Activated naive CD8-positive, alpha-beta T cell treated with anti-CD3 and anti-CD28 coated beads, Interleukin-2, amount 10 ng/mL, durations not matched to agents 7 days and 5 days (primary cell): Measurements from ENCODE around the gene SMCO3. TPM values are rescaled to one million over a fixed set of nuclear protein-coding genes. Genes with fewer than 3 reads are reported as not detected.

ENCODE experiments used
- ATAC-seq: fragments of 150-1000 bp; cut with Tn5 transposase; one replicate; pipeline ENCODE4 v1.10.0; 2021; ENCODE audit warnings: low read depth, moderate library complexity
- POLR2A ChIA-PET: fragments of 350-600 bp; sonication (Branson Sonifier 250); formaldehyde crosslinking; loops from one replicate; lab custom pipeline; 2021; ENCODE audit warnings: antibody characterized with exemption; lab: Charles Lee
- DNase-seq: peaks from one replicate; pipeline ENCODE4 v3.0.0; 2021
- H3K27ac Mint-ChIP-seq: one replicate; pipeline ENCODE4 v1.8.0; 2022; ENCODE audit warnings: mild to moderate bottlenecking, mixed read lengths
- H3K27me3 Mint-ChIP-seq: one replicate; pipeline ENCODE4 v1.8.0; 2022; ENCODE audit warnings: mild to moderate bottlenecking, moderate library complexity, mixed read lengths
- H3K36me3 Mint-ChIP-seq: one replicate; pipeline ENCODE4 v1.8.0; 2021; ENCODE audit warnings: mild to moderate bottlenecking, mixed read lengths
- H3K4me1 Mint-ChIP-seq: one replicate; pipeline ENCODE4 v1.8.0; 2021; ENCODE audit warnings: mixed read lengths
- H3K4me3 Mint-ChIP-seq: one replicate; pipeline ENCODE4 v1.8.0; 2022; ENCODE audit warnings: mild to moderate bottlenecking, moderate library complexity, mixed read lengths
- H3K9me3 Mint-ChIP-seq: one replicate; pipeline ENCODE4 v1.8.0; 2021; ENCODE audit warnings: mixed read lengths
- total RNA-seq, 2 experiments: library from RNA; stranded (reverse); gene quantifications; one replicate each; pipeline ENCODE4 v1.2.3, GENCODE V29; 2021

Gene SMCO3
- total RNA-seq, 2 experiments from 2014 or later, result not detected

DNA sequence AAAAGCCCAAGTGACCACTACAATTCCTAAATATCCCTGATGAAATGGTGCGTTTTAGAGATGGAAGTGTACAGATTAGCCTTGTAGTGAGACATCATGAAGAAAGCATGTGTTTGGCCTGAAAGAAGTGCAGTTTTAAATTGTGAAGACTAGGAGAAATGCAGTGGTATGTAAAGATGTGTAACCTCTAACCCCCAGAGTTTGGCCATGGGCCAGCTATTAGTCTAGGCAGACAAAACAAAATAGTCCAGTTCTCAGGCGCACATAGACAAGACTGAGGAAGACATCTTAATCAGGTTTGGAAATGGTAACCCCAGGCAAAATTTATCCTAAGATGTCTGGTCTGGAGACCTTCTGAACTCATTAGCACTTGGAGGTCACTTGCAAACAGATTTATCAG, 34.1 kb downstream of the SMCO3 start:
- Mint-ChIP-seq H3K27me3 (no peaks in the 10 kb centered on the region), H3K27ac (no peak overlapping the region), H3K9me3 (no peaks in the 10 kb centered on the region), H3K4me1 (peaks cover 30% of the 10 kb centered on the region), H3K4me3 (no peak overlapping the region), H3K36me3 (peaks cover 11% of the 10 kb centered on the region)
- DNase-seq (no peak), ATAC-seq (no peak)
- POLR2A ChIA-PET, result interaction anchor here (0.7 to 2.8 kb wide), 2 partner anchors 9 kb away, joined by 4 to 31 read pairs; a partner anchor contains a TSS

DNA sequence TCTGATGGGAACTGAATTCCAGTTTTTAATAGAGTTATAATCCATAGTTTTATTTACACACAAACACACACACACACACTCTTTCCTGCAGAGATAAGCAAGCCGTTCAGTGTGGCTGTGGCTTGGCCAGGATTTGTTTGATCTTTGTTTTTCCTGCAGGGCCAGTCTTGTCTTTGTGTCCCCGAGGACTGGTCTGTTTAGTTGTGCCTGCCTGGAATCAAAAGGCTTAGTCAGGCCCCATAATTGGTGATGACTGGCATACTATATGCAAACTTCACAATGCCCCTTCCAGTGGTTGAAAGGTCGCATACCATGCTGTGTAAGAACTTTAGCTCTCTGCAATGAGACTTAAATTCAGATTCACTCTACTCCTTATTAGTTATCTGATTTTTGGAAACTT, 36.7 kb downstream of the SMCO3 start:
- Mint-ChIP-seq H3K27me3 (no peaks in the 10 kb centered on the region), H3K36me3 (no peaks in the 10 kb centered on the region), H3K27ac (no peak overlapping the region), H3K9me3 (no peaks in the 10 kb centered on the region), H3K4me1 (peaks cover 34% of the 10 kb centered on the region), H3K4me3 (no peak overlapping the region)
- ATAC-seq (no peak), DNase-seq (no peak)
- POLR2A ChIA-PET, result no interaction called here

DNA sequence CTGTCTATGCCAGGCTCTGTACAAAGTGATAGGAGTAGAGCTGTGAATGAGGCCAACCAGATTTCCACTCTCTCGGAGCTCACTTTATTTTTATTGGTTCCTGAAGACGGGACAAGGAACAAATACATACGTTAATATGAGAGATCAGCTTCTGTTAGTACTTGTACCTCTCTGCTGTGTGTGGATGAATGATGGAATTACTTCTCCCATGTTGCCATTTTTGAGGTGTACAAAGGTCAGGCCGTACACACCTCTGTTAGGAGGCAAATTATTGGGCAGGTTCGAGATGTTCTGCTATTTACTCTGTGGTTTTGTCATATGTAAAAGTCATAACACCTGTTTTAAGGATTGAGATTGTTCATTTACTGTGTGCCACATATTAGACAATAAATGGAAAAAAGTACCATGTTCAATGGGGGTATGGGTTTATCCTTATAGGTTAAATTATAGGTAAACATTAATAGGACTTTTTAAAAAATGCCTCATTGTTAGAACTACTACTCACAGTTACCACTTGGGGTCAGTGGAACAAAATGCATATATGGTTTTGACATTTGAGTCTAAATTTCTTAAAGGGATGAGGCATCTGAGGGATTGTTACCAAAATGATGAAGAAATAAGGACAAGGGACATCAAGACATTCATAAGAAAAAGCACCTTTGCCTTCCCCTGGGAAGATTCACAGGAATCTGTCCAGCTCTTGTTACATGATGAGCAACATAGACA, 37.6 kb downstream of the SMCO3 start:
- peaks cover 37% of the 10 kb centered on the region for H3K4me1 Mint-ChIP-seq
- peak overlapping the region; percentile 94 for H3K4me3 Mint-ChIP-seq
- no peak overlapping the region for H3K27ac Mint-ChIP-seq
- no peaks in the 10 kb centered on the region for H3K27me3 Mint-ChIP-seq
- H3K36me3 Mint-ChIP-seq, result no peaks in the 10 kb centered on the region
- ATAC-seq (no peak), DNase-seq (no peak)
- POLR2A ChIA-PET, result interaction anchor here (0.9 to 8.4 kb wide), 3 partner anchors 27 to 359 kb away, joined by 3 to 186 read pairs (median 55); partner anchors contain the start of genes ARHGDIB, C12orf60 and WBP11
- no peaks in the 10 kb centered on the region for H3K9me3 Mint-ChIP-seq

DNA sequence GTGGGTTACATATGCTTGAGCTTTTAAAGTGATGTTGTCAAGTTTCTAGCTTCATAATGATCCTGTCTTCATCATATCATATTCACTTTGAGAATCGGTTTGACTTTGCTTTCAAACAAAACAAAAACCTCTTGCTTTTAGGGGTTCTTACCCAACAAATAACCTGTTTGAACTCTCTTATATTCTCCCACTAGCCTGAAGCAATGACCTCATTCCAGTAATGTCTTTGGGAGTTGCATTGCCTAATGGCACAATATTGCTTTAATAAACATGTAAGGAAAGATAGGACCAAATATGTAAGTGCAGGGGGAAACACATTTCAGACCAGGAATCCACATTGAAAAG, 38.4 kb downstream of the SMCO3 start:
- peak overlapping the region; percentile 97 for H3K27ac Mint-ChIP-seq
- H3K4me3 Mint-ChIP-seq, result peak overlapping the region; percentile 94
- DNase-seq (no peak), ATAC-seq (no peak)
- no peaks in the 10 kb centered on the region for H3K9me3 Mint-ChIP-seq
- H3K27me3 Mint-ChIP-seq, result no peaks in the 10 kb centered on the region
- POLR2A ChIA-PET, result interaction anchor here (0.9 to 8.4 kb wide), 6 partner anchors 8 to 358 kb away, joined by 3 to 186 read pairs (median 8); partner anchors contain the start of genes ARHGDIB, C12orf60 and WBP11
- H3K36me3 Mint-ChIP-seq, result no peaks in the 10 kb centered on the region
- H3K4me1 Mint-ChIP-seq, result peaks cover 39% of the 10 kb centered on the region

DNA sequence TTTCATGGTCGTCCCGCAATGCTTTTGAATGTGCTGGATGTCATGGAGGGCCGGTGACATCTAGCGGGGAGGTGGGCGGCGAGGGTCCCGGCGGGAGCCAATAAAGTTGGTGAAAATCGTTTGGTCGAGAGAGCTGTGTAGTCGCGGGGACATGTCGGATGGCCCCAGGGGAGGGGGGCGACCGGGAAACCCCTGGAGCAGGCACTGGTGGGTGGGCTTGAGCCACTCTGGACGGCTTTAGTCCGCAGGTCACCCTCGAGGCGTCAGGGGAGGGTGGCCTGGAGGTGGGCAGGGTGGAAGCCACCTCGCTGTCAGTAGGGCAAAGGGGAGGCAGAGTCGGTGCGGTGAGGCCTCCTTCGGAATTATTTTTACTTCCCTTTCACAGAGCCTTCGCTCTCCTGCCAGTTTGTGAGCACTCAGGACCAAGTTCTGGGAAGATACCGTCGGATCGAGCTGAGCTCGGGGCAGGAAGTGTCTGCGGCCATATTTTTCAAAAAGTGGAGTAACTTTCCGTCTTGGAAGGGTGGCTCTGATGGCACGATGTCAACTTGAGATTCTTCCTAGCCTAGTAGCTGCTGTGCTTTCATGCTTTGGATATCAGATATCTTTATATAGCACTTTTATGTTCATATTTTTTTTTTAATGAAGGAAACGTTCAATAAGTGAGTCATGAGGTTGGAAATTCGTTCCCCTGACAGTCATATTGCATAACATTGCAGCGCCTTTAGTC, 38.9 kb downstream of the SMCO3 start:
- POLR2A ChIA-PET, result interaction anchor here (0.5 to 8.4 kb wide), 18 partner anchors 9 to 1561 kb away, joined by 3 to 186 read pairs (median 5); partner anchors contain the start of genes ARHGDIB, C12orf60 and WBP11
- H3K27ac Mint-ChIP-seq, result peak overlapping the region; percentile 97
- H3K4me1 Mint-ChIP-seq, result peaks cover 35% of the 10 kb centered on the region

DNA sequence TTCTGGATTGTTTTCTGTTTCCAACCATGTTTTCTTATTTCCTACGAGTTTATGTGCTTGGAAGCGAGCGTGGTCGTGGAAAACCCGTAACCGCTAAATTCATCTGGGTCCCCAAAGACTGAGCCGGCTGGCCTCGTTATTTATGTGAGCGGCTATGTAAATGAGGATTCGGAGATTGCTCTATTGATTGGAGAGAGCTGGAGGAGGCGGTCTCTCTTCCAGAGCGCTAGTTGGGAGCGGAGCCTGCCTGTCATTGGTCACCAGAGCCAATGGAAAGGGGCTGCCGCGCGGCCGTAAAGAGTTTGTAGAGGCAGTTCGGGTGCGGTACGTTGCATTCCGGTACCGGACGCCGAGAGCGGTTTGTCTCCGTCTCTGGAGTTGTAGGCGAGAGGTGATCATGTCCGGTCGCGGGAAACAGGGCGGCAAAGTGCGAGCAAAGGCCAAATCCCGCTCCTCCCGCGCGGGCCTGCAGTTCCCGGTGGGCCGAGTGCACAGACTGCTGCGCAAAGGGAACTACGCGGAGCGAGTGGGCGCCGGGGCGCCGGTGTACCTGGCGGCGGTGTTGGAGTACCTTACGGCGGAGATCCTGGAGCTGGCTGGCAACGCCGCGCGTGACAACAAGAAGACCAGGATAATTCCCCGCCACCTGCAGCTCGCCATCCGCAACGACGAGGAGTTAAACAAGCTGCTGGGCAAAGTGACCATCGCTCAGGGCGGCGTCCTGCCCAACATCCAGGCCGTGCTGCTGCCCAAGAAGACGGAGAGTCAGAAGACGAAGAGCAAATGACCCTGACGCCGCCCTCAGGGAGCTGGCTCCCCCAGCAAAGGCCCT, 39.7 kb downstream of the SMCO3 start:
- POLR2A ChIA-PET, result interaction anchor here (0.5 to 8.4 kb wide), 23 partner anchors 9 to 1561 kb away, joined by 3 to 186 read pairs (median 4); partner anchors contain the start of genes ARHGDIB, C12orf60 and WBP11
- H3K27ac Mint-ChIP-seq, result peak overlapping the region; percentile 97
- H3K36me3 Mint-ChIP-seq, result peaks cover 3% of the 10 kb centered on the region
- ATAC-seq (peak; percentile 72), DNase-seq (peak; percentile 89)
- H3K27me3 Mint-ChIP-seq, result no peaks in the 10 kb centered on the region
- no peaks in the 10 kb centered on the region for H3K9me3 Mint-ChIP-seq
- peak overlapping the region; percentile 94 for H3K4me3 Mint-ChIP-seq
- H3K4me1 Mint-ChIP-seq, result peaks cover 30% of the 10 kb centered on the region

More for the DNA sequence above, 38.9 kb downstream of the SMCO3 start:
- Mint-ChIP-seq H3K9me3 (no peaks in the 10 kb centered on the region), H3K27me3 (no peaks in the 10 kb centered on the region), H3K36me3 (peaks cover 1% of the 10 kb centered on the region), H3K4me3 (peak overlapping the region; percentile 94)
- DNase-seq (peak; percentile 63), ATAC-seq (no peak)

DNA sequence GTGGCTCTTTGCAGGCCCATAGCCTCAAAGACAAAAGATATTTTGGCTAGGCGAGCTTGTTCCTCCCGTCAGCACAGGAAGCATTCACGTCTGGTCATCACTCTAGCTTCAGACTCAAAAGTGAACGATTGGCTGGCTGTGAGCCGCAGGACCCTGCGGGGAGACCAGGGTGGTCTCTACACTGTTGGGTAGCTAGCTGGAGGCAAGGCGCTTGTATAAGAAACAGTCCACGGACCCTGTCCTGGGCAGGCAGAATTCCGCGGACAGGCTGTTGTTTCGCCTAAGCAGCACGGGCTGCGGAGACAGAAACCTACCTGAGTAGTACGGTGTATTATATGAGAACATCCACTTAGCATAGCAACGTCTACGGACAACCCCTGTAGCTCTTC, 40.3 kb downstream of the SMCO3 start:
- Mint-ChIP-seq H3K36me3 (peaks cover 7% of the 10 kb centered on the region), H3K4me1 (peaks cover 34% of the 10 kb centered on the region), H3K27ac (peak overlapping the region; percentile 97), H3K9me3 (no peaks in the 10 kb centered on the region), H3K4me3 (peak overlapping the region; percentile 94), H3K27me3 (no peaks in the 10 kb centered on the region)
- POLR2A ChIA-PET, result interaction anchor here (0.7 to 8.4 kb wide), 17 partner anchors 19 to 801 kb away, joined by 3 to 186 read pairs (median 5); partner anchors contain the start of genes ARHGDIB, C12orf60 and WBP11
- DNase-seq (peak; percentile 70), ATAC-seq (peak; percentile 16)

DNA sequence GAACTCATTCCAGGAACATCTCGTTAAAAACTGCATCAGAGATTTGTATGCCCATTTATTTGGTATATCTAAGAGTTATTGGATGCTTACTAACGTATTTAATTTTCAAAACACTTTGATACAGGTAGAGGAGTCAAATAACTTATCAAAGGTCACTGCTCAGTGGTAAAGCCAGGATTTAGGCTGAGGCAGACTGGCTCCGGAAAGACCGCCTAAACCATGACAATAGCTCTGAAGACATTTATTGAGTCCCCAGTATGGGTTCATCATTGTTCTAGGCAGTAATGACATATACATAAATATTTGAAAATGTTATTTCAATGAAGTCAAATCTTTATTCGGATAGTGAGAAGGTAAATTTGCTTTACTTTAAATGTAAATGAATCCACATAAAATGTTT, 41.0 kb downstream of the SMCO3 start:
- POLR2A ChIA-PET, result interaction anchor here (0.7 to 8.4 kb wide), 9 partner anchors 30 to 388 kb away, joined by 3 to 186 read pairs (median 5); partner anchors contain the start of genes ARHGDIB, C12orf60 and WBP11
- Mint-ChIP-seq H3K27me3 (no peaks in the 10 kb centered on the region), H3K36me3 (peaks cover 10% of the 10 kb centered on the region), H3K9me3 (no peaks in the 10 kb centered on the region), H3K4me1 (peaks cover 34% of the 10 kb centered on the region), H3K4me3 (peak overlapping the region; percentile 94), H3K27ac (peak overlapping the region; percentile 97)
- no peak for ATAC-seq
- no peak for DNase-seq

DNA sequence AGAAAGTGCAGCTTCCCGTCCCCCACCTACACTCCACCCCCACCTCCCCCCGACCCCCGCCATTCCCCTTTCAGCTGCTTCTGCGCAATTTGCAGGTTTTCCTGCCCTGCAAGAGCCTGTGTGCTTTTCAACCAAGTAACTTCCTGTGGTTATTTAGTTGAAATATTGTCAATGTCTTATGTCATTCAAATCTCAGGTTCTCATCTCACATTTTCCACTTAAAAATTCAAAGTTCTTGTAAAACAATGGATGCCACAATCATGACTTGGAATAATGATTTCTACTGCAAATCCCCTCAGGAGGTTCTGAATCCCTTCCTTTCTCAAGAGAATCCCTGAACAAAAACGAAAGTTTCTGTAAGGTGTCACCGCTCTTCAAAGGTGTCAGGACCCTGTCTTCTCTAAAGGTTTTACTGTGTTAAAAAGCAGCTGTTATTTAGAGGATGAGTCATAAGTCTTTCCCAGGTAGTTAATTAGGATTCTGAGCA, 42.3 kb downstream of the SMCO3 start:
- ATAC-seq, result no peak
- H3K27me3 Mint-ChIP-seq, result no peaks in the 10 kb centered on the region
- peak overlapping the region; percentile 94 for H3K4me3 Mint-ChIP-seq
- H3K36me3 Mint-ChIP-seq, result peaks cover 23% of the 10 kb centered on the region
- POLR2A ChIA-PET, result interaction anchor here (0.6 to 8.4 kb wide), 34 partner anchors 8 to 799 kb away, joined by 3 to 186 read pairs (median 5); partner anchors contain the start of genes ARHGDIB, ATF7IP, C12orf60 and WBP11
- H3K4me1 Mint-ChIP-seq, result peaks cover 43% of the 10 kb centered on the region
- no peak for DNase-seq
- H3K9me3 Mint-ChIP-seq, result no peaks in the 10 kb centered on the region
- peak overlapping the region; percentile 99 for H3K27ac Mint-ChIP-seq

DNA sequence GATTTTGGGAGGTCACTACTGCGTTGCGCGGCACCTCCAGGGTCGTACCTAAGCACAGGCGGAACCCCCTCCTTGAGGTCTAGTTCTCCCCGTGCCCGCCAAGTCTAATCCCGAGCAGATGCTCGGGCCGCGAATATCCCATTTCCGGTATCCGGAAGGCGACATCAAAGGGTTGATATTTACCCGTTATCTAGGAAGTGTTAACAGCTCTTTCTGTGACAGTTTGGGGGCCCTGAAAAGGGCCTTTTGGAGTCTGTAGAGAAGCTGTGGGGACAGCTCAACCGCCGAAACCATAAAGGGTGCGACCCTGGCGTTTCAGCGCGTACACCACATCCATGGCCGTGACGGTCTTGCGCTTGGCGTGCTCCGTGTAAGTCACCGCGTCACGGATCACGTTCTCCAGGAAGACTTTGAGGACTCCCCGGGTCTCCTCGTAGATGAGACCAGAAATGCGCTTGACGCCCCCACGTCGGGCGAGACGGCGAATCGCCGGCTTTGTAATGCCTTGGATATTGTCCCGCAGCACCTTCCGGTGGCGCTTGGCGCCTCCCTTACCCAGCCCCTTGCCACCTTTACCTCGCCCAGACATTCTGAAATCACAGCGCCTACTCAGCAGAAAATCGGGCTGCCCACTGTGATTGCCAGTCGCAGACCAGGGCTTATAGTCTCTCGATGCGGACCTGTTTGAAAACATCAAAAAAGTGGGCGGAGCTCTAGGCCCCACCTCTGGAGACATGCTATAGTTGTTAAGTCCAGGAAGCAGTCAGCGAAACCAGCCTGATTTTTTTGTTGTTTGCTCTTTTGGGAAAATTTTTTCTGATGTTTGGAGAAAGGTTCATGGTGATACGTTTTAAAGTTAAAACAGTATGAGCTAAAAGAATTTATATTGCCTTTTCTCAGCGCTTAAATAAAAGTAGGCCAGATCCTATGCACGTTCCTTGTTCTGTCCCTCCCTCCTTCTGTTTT, 43.2 kb downstream of the SMCO3 start:
- Mint-ChIP-seq H3K36me3 (peaks cover 31% of the 10 kb centered on the region), H3K27me3 (no peaks in the 10 kb centered on the region), H3K27ac (peak overlapping the region; percentile 99), H3K9me3 (peaks cover 1% of the 10 kb centered on the region), H3K4me1 (peaks cover 38% of the 10 kb centered on the region), H3K4me3 (peak overlapping the region; percentile 94)
- peak; percentile 91 for DNase-seq
- ATAC-seq, result peak; percentile 16
- POLR2A ChIA-PET, result interaction anchor here (0.6 to 8.4 kb wide), 46 partner anchors 9 to 800 kb away, joined by 3 to 186 read pairs (median 4); partner anchors contain the start of genes ARHGDIB, ATF7IP, C12orf60 and WBP11

DNA sequence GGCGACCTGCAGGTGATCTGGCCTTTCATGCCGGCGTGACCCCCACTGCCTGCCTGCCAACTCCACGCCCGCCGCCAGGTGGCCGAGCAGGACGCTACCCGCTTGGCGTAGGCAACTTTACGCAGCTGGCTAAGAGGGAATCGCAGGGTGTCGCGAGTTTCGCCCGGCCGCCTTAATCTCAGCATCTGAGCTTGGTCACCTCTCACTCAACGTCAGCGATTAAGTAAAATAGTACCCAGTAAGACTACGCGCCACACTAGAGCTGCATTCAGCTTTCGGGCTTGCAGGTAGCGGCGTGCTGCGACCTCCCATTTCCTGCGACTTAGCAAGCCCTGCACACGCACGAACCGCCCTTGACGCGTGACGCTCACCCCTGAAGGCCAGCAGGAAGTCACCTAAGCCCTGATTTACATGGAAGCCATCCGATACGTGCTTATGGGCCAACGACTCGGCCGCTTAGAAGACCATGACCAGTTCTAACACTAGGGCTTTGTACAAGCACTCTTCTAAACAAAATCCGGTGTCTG, 44.0 kb downstream of the SMCO3 start:
- H3K27me3 Mint-ChIP-seq, result no peaks in the 10 kb centered on the region

More for the DNA sequence above, 44.0 kb downstream of the SMCO3 start:
- peaks cover 38% of the 10 kb centered on the region for H3K36me3 Mint-ChIP-seq
- peak overlapping the region; percentile 94 for H3K4me3 Mint-ChIP-seq
- H3K4me1 Mint-ChIP-seq, result peaks cover 34% of the 10 kb centered on the region
- peak overlapping the region; percentile 99 for H3K27ac Mint-ChIP-seq
- ATAC-seq (peak; percentile 43), DNase-seq (peak; percentile 89)
- POLR2A ChIA-PET, result interaction anchor here (0.7 to 8.4 kb wide), 31 partner anchors 11 to 801 kb away, joined by 3 to 186 read pairs (median 5); partner anchors contain the start of genes ARHGDIB, ATF7IP, C12orf60 and WBP11
- peaks cover 1% of the 10 kb centered on the region for H3K9me3 Mint-ChIP-seq
